Measurements from ENCODE around the gene KCNJ9. TPM values are rescaled to one million over a fixed set of nuclear protein-coding genes. Genes with fewer than 3 reads are reported as not detected.

The KCNJ9 gene
- total and polyA plus RNA-seq, 8 donors, result 0.04 to 0.10 (median 0.08) TPM; not detected in 5

GRCh38 chr1:160129966-160130365 is 48.6 kb downstream of the KCNJ9 start:
- Histone ChIP-seq H3K4me1 (no peaks in the 10 kb centered on the region), H3K9me3 (no peaks in the 10 kb centered on the region), H3K27me3 (no peaks in the 10 kb centered on the region), H3K27ac (no peak overlapping the region), H3K4me3 (no peak overlapping the region), H3K36me3 (no peaks in the 10 kb centered on the region)
- ATAC-seq (no peak), DNase-seq (no peak)
- intact Hi-C loops (cut with DNase I), result no loop called here
- TF ChIP-seq, protein P1, sequence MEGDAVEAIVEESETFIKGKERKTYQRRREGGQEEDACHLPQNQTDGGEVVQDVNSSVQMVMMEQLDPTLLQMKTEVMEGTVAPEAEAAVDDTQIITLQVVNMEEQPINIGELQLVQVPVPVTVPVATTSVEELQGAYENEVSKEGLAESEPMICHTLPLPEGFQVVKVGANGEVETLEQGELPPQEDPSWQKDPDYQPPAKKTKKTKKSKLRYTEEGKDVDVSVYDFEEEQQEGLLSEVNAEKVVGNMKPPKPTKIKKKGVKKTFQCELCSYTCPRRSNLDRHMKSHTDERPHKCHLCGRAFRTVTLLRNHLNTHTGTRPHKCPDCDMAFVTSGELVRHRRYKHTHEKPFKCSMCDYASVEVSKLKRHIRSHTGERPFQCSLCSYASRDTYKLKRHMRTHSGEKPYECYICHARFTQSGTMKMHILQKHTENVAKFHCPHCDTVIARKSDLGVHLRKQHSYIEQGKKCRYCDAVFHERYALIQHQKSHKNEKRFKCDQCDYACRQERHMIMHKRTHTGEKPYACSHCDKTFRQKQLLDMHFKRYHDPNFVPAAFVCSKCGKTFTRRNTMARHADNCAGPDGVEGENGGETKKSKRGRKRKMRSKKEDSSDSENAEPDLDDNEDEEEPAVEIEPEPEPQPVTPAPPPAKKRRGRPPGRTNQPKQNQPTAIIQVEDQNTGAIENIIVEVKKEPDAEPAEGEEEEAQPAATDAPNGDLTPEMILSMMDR (IDR thresholded peaks at IDR 0.05), result no peak

DNA sequence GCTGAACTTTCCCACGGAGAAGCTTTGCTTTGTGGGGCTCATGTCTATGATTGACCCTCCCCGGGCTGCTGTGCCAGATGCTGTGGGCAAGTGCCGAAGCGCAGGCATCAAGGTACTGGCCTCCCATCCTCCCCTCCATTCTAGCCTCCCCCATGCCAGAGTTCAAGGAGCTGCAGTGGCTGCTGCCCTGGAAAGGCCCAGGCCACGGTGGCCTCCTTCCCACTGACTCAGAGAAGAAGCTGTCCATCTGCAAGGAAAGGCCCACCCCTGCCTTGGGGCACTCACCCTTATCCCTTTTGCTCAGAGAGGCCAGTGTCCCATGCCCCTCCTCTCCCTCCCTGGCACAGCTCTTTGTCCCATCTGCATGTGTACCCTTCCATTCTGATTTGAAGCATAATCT is 49.1 kb downstream of the KCNJ9 start:
- Histone ChIP-seq H3K4me3 (no peak overlapping the region), H3K4me1 (no peaks in the 10 kb centered on the region), H3K27me3 (no peaks in the 10 kb centered on the region), H3K9me3 (no peaks in the 10 kb centered on the region), H3K27ac (no peak overlapping the region), H3K36me3 (no peaks in the 10 kb centered on the region)
- intact Hi-C loops (cut with DNase I), result no loop called here
- TF ChIP-seq, protein P1 (IDR thresholded peaks at IDR 0.05), result no peak
- no peak for ATAC-seq
- no peak for DNase-seq

DNA sequence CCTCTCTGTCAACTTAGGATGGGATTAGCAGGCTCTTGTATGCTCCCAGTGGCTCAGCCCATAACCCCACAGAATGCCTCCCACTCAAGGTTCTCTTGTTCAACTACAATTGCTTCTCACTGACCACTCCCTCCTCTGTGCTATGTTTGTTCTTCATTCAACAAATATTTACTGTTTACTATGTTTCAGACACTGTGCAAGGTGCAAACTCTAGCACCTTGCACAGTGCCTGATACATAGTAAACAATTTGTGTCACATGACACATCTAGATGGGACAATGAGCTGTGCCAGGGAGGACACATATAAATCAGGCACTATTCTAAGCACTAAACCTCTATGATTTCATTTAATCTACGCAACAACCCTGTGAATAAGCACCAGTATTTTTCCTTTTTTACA is 49.6 kb downstream of the KCNJ9 start:
- H3K27ac ChIP-seq, result no peak overlapping the region
- no peaks in the 10 kb centered on the region for H3K36me3 ChIP-seq
- TF ChIP-seq, protein P1 (IDR thresholded peaks at IDR 0.05), result no peak

GRCh38 chr1:160131803-160132565 is 50.6 kb downstream of the KCNJ9 start:
- intact Hi-C loops (cut with DNase I), result no loop called here
- H3K27ac ChIP-seq, result no peak overlapping the region
- no peak overlapping the region for H3K4me3 ChIP-seq
- no peak for DNase-seq
- no peaks in the 10 kb centered on the region for H3K36me3 ChIP-seq
- no peaks in the 10 kb centered on the region for H3K4me1 ChIP-seq
- no peak for ATAC-seq
- TF ChIP-seq, protein P1 (IDR thresholded peaks at IDR 0.05), result no peak
- H3K9me3 ChIP-seq, result no peaks in the 10 kb centered on the region
- H3K27me3 ChIP-seq, result no peaks in the 10 kb centered on the region

More for the DNA sequence above, 49.6 kb downstream of the KCNJ9 start:
- intact Hi-C loops (cut with DNase I), result no loop called here
- ATAC-seq (no peak), DNase-seq (no peak)
- no peaks in the 10 kb centered on the region for H3K4me1 ChIP-seq
- no peak overlapping the region for H3K4me3 ChIP-seq
- no peaks in the 10 kb centered on the region for H3K27me3 ChIP-seq
- no peaks in the 10 kb centered on the region for H3K9me3 ChIP-seq

GRCh38 chr1:160133990-160134770 is 52.8 kb downstream of the KCNJ9 start:
- no peak for DNase-seq
- intact Hi-C loops (cut with DNase I), result no loop called here
- H3K27ac ChIP-seq, result no peak overlapping the region
- no peaks in the 10 kb centered on the region for H3K36me3 ChIP-seq
- H3K4me3 ChIP-seq, result no peak overlapping the region
- H3K4me1 ChIP-seq, result no peaks in the 10 kb centered on the region
- H3K9me3 ChIP-seq, result no peaks in the 10 kb centered on the region
- ATAC-seq, result no peak
- TF ChIP-seq, protein P1 (IDR thresholded peaks at IDR 0.05), result no peak
- H3K27me3 ChIP-seq, result no peaks in the 10 kb centered on the region

All from left lung (tissue), 10 donors.